Measurements from ENCODE around the gene ABCB1. TPM values are rescaled to one million over a fixed set of nuclear protein-coding genes. Genes with fewer than 3 reads are reported as not detected.

ABCB1 gene
- polyA plus RNA-seq, 1 donor from 2014 or later = 1.6 TPM

GRCh38 chr7:87628780-87629569 is 28.3 kb upstream of the ABCB1 start:
- Histone ChIP-seq H2AFZ (ENCODE audit: low read depth, low read length) (peak overlapping the region; percentile 91), H3K27ac (ENCODE audit: low read length) (peak overlapping the region; percentile 91)

DNA sequence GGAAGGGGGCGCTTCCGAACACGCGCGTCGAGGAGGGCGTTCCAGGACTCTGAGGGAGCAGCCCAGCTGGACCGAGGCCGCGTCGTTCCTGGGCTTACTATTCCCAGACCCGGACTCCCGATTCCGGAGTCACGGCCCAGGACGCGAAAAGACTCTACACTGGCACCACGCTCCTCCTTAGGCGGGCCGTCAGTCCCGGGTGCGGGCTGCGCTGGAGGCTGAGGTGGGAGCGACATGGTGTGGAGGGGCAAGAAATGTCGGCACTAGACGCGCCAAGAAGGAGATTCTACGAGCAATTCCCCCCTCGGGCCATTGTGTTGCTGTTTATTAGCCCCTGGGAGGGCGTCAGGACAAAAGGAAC is 26.9 kb upstream of the ABCB1 start:
- Histone ChIP-seq H3K9me2 (ENCODE audit: insufficient read depth, low read length) (no peaks in the 10 kb centered on the region), H2AFZ (ENCODE audit: low read depth, low read length) (peak overlapping the region; percentile 56), H3K4me3 (ENCODE audit: low read length) (peak overlapping the region; percentile 97), H3K79me2 (replicated peaks; ENCODE audit: insufficient read depth, low read length) (peaks cover 29% of the 10 kb centered on the region), H4K20me1 (ENCODE audit: insufficient read depth) (no peaks in the 10 kb centered on the region), H3K9me3 (ENCODE audit: low read length) (no peaks in the 10 kb centered on the region), H3K36me3 (ENCODE audit: insufficient read depth, low read length) (no peaks in the 10 kb centered on the region), H3K9ac (ENCODE audit: low read length) (peak overlapping the region; percentile 95), H3K27me3 (ENCODE audit: insufficient read depth, low read depth, low read length) (no peaks in the 10 kb centered on the region), H3K4me2 (ENCODE audit: low read length) (peak overlapping the region; percentile 63), H3F3A (ENCODE audit: insufficient read depth, low read length, poor library complexity, severe bottlenecking) (no peaks in the 10 kb centered on the region), H3K27ac (ENCODE audit: low read length) (peak overlapping the region; percentile 91)
- no peak for TF ChIP-seq SMC3 (conservative IDR thresholded peaks at IDR 0.05; ENCODE audit: poor library complexity)
- TF ChIP-seq, protein P1, sequence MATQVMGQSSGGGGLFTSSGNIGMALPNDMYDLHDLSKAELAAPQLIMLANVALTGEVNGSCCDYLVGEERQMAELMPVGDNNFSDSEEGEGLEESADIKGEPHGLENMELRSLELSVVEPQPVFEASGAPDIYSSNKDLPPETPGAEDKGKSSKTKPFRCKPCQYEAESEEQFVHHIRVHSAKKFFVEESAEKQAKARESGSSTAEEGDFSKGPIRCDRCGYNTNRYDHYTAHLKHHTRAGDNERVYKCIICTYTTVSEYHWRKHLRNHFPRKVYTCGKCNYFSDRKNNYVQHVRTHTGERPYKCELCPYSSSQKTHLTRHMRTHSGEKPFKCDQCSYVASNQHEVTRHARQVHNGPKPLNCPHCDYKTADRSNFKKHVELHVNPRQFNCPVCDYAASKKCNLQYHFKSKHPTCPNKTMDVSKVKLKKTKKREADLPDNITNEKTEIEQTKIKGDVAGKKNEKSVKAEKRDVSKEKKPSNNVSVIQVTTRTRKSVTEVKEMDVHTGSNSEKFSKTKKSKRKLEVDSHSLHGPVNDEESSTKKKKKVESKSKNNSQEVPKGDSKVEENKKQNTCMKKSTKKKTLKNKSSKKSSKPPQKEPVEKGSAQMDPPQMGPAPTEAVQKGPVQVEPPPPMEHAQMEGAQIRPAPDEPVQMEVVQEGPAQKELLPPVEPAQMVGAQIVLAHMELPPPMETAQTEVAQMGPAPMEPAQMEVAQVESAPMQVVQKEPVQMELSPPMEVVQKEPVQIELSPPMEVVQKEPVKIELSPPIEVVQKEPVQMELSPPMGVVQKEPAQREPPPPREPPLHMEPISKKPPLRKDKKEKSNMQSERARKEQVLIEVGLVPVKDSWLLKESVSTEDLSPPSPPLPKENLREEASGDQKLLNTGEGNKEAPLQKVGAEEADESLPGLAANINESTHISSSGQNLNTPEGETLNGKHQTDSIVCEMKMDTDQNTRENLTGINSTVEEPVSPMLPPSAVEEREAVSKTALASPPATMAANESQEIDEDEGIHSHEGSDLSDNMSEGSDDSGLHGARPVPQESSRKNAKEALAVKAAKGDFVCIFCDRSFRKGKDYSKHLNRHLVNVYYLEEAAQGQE (IDR thresholded peaks at IDR 0.05; ENCODE audit: borderline replicate concordance) = no peak
- no peak for TF ChIP-seq MXI1 (conservative IDR thresholded peaks at IDR 0.05; ENCODE audit: poor library complexity, severe bottlenecking)
- TF ChIP-seq, protein P2, sequence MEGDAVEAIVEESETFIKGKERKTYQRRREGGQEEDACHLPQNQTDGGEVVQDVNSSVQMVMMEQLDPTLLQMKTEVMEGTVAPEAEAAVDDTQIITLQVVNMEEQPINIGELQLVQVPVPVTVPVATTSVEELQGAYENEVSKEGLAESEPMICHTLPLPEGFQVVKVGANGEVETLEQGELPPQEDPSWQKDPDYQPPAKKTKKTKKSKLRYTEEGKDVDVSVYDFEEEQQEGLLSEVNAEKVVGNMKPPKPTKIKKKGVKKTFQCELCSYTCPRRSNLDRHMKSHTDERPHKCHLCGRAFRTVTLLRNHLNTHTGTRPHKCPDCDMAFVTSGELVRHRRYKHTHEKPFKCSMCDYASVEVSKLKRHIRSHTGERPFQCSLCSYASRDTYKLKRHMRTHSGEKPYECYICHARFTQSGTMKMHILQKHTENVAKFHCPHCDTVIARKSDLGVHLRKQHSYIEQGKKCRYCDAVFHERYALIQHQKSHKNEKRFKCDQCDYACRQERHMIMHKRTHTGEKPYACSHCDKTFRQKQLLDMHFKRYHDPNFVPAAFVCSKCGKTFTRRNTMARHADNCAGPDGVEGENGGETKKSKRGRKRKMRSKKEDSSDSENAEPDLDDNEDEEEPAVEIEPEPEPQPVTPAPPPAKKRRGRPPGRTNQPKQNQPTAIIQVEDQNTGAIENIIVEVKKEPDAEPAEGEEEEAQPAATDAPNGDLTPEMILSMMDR (IDR thresholded peaks at IDR 0.05; ENCODE audit: poor library complexity, severe bottlenecking) = peak; percentile 47
- no peak for TF ChIP-seq EP300 (conservative IDR thresholded peaks at IDR 0.05; ENCODE audit: poor library complexity, severe bottlenecking)
- no peak for TF ChIP-seq POLR2AphosphoS5 (IDR thresholded peaks at IDR 0.05)

More at GRCh38 chr7:87628780-87629569, 28.3 kb upstream of the ABCB1 start:
- Histone ChIP-seq H3K27me3 (ENCODE audit: insufficient read depth, low read depth, low read length) (no peaks in the 10 kb centered on the region), H3K79me2 (replicated peaks; ENCODE audit: insufficient read depth, low read length) (peaks cover 29% of the 10 kb centered on the region), H3K9me3 (ENCODE audit: low read length) (no peaks in the 10 kb centered on the region), H3K4me2 (ENCODE audit: low read length) (peak overlapping the region; percentile 34), H3K9ac (ENCODE audit: low read length) (peak overlapping the region; percentile 95), H3F3A (ENCODE audit: insufficient read depth, low read length, poor library complexity, severe bottlenecking) (no peaks in the 10 kb centered on the region), H3K9me2 (ENCODE audit: insufficient read depth, low read length) (no peaks in the 10 kb centered on the region), H4K20me1 (ENCODE audit: insufficient read depth) (no peaks in the 10 kb centered on the region), H3K36me3 (ENCODE audit: insufficient read depth, low read length) (no peaks in the 10 kb centered on the region), H3K4me3 (ENCODE audit: low read length) (peak overlapping the region; percentile 97)
- TF ChIP-seq SMC3 (conservative IDR thresholded peaks at IDR 0.05; ENCODE audit: poor library complexity) = no peak
- no peak for TF ChIP-seq RAD21 (conservative IDR thresholded peaks at IDR 0.05)
- no peak for TF ChIP-seq EP300 (conservative IDR thresholded peaks at IDR 0.05; ENCODE audit: poor library complexity, severe bottlenecking)
- TF ChIP-seq TAF1 (IDR thresholded peaks at IDR 0.05; ENCODE audit: low read depth) = peak; percentile 82
- TF ChIP-seq, protein P1 (IDR thresholded peaks at IDR 0.05; ENCODE audit: borderline replicate concordance) = peak; percentile 28

Measured in neural cell (in vitro differentiated cells).